OCI-LY7 (cell line): ENCODE results near the gene NUS1.

Experiments
- CTCF ChIP-seq: fragments of 200-600 bp; sonication (generic); conservative IDR thresholded peaks from 2 replicates; pipeline ENCODE4 v1.5.1; 2014; ENCODE audit warnings: mild to moderate bottlenecking, antibody characterized with exemption, low read length, moderate library complexity, mixed read lengths
- EZH2phosphoT487 ChIP-seq: fragments of 200-600 bp; sonication (generic); IDR thresholded peaks from 2 replicates; pipeline ENCODE4 v1.6.1; 2018; ENCODE audit warnings: low read depth, borderline replicate concordance, mild to moderate bottlenecking, mixed run types, antibody characterized with exemption, low read length, moderate library complexity, mixed read lengths

- TF ChIP-seq CTCF, result peak; percentile 82
- no peak for TF ChIP-seq EZH2phosphoT487
Observed at GRCh38 chr6:117674991-117675657, at the start of gene NUS1.
